Body of pancreas (tissue), 4 donors: ENCODE measurements around the gene EHD3. TPM values are rescaled to one million over a fixed set of nuclear protein-coding genes. Genes with fewer than 3 reads are reported as not detected.

Experiments used
- ATAC-seq: fragments of 150-250 bp; one replicate; pipeline ENCODE4 v1.9.1; 2016
- DNase-seq, 4 donors: peaks; one replicate each; pipeline ENCODE4 v3.0.0-alpha.2; 2019
- H3K27ac ChIP-seq, 4 donors: fragments of 200-600 bp; sonication (generic); 1 replicate in 3 of 4; 2 replicates in 1 of 4; pipeline versions ENCODE4 v1.5.1 to v1.6.1; 2016 to 2019; ENCODE audit warnings: mild to moderate bottlenecking in 1 of 4, mixed read lengths in 1 of 4, moderate library complexity in 1 of 4
- H3K27me3 ChIP-seq, 2 donors: fragments of 200-600 bp; sonication (generic); one replicate each; pipeline ENCODE4 v1.6.0; 2016; ENCODE audit warnings: mild to moderate bottlenecking in 1 of 2
- H3K36me3 ChIP-seq, 2 donors: fragments of 200-600 bp; sonication (generic); replicated peaks in 1 of 2; 2 replicates each; pipeline ENCODE4 v1.5.1; 2016; ENCODE audit warnings: low read depth in 2 of 2; ENCODE audit not compliant: insufficient read depth in 1 of 2
- H3K4me1 ChIP-seq: fragments of 200-600 bp; sonication (generic); one replicate; pipeline ENCODE4 v1.6.0; 2016
- H3K4me3 ChIP-seq, 2 donors: fragments of 200-600 bp; sonication (generic); 1 replicate in 1 of 2; 2 replicates in 1 of 2; pipeline ENCODE4 v1.5.1; 2016 to 2019
- H3K9me3 ChIP-seq, 3 donors: fragments of 200-600 bp; sonication (generic); 1 replicate in 2 of 3; 2 replicates in 1 of 3; pipeline ENCODE4 v1.5.1; 2016
- CTCF ChIP-seq, 7 experiments: fragments of 450-650 bp in 4 of 7; fragments of 200-600 bp in 3 of 7; sonication (generic) in 3 of 7; IDR thresholded peaks; one replicate each; pipeline ENCODE4 v1.5.1; 2016 to 2019; ENCODE audit warnings: antibody characterized with exemption in 7 of 7
- POLR2A ChIP-seq, 3 donors: fragments of 450-650 bp; IDR thresholded peaks; one replicate each; pipeline ENCODE4 v1.6.1; 2016; ENCODE audit warnings: antibody characterized with exemption in 3 of 3, mild to moderate bottlenecking in 2 of 3
- WGBS, 2 donors: methylation state at CpG; one replicate each; pipeline ENCODE4 v1.1.5; 2017; 5-methylcytosine and 5-hydroxymethylcytosine counted together
- intact Hi-C: fragments of 100-400 bp; cut with DNase I; formaldehyde crosslinking; loops from one replicate; pipeline ENCODE4 v1.15.1; 2023
- total RNA-seq, 2 donors: library from RNA; depleted of rRNA; stranded (reverse); fragments of >200 nt; gene quantifications; one replicate each; pipeline ENCODE4 v1.1.0, GENCODE V29; 2016

Gene EHD3
- total RNA-seq, 2 donors from 2014 or later, result 0.99 to 2.3 TPM

- Histone ChIP-seq H3K4me3 (no peak overlapping the region), H3K9me3 (no peaks in the 10 kb centered on the region), H3K4me1 (no peaks in the 10 kb centered on the region), H3K27me3 (no peaks in the 10 kb centered on the region), H3K36me3 (no peaks in the 10 kb centered on the region), H3K27ac (no peak overlapping the region)
- ATAC-seq (no peak), DNase-seq (no peak)
- intact Hi-C loops, result no loop called here
- TF ChIP-seq CTCF (IDR thresholded peaks at IDR 0.05) (no peak), POLR2A (IDR thresholded peaks at IDR 0.05) (no peak)
- 63 to 80% methylated on average over 1 of the region's 1 CpG for WGBS, 2 donors
These were observed 43.8 kb upstream of the EHD3 start for GRCh38 chr2:31190188-31190587.

- intact Hi-C loops, result no loop called here
- no peaks in the 10 kb centered on the region for H3K27me3 ChIP-seq
- H3K27ac ChIP-seq, result no peak overlapping the region
- ATAC-seq (no peak), DNase-seq (no peak)
- no peaks in the 10 kb centered on the region for H3K36me3 ChIP-seq
- TF ChIP-seq POLR2A (IDR thresholded peaks at IDR 0.05) (no peak), CTCF (IDR thresholded peaks at IDR 0.05) (no peak)
- H3K4me1 ChIP-seq, result no peaks in the 10 kb centered on the region
- 87 to 89% methylated on average over 10 to 11 of the region's 11 CpGs for WGBS, 2 donors
- no peaks in the 10 kb centered on the region for H3K9me3 ChIP-seq
- no peak overlapping the region for H3K4me3 ChIP-seq
These were observed 42.0 kb upstream of the EHD3 start for GRCh38 chr2:31191931-31192330.

- no peak for TF ChIP-seq CTCF (IDR thresholded peaks at IDR 0.05)
- TF ChIP-seq POLR2A (IDR thresholded peaks at IDR 0.05), result no peak
- DNase-seq (no peak), ATAC-seq (no peak)
- no peaks in the 10 kb centered on the region for H3K36me3 ChIP-seq
- no peaks in the 10 kb centered on the region for H3K9me3 ChIP-seq
- 81 to 100% methylated on average over 2 of the region's 2 CpGs for WGBS, 2 donors
- H3K4me3 ChIP-seq, result no peak overlapping the region
- H3K27me3 ChIP-seq, result no peaks in the 10 kb centered on the region
- H3K4me1 ChIP-seq, result no peaks in the 10 kb centered on the region
- intact Hi-C loops, result no loop called here
- H3K27ac ChIP-seq, result no peak overlapping the region
These were observed 41.6 kb upstream of the EHD3 start for GRCh38 chr2:31192396-31192795.

GRCh38 chr2:31192851-31193392 is 41.0 kb upstream of the EHD3 start:
- TF ChIP-seq POLR2A (IDR thresholded peaks at IDR 0.05) (no peak), CTCF (IDR thresholded peaks at IDR 0.05) (no peak)
- DNase-seq (no peak), ATAC-seq (no peak)
- intact Hi-C loops, result no loop called here
- no peaks in the 10 kb centered on the region for H3K36me3 ChIP-seq
- 80% methylated on average over 10 to 12 of the region's 12 CpGs for WGBS, 2 donors
- H3K9me3 ChIP-seq, result no peaks in the 10 kb centered on the region
- no peaks in the 10 kb centered on the region for H3K27me3 ChIP-seq
- no peak overlapping the region for H3K27ac ChIP-seq
- no peaks in the 10 kb centered on the region for H3K4me1 ChIP-seq
- no peak overlapping the region for H3K4me3 ChIP-seq

- 92 to 94% methylated on average over 4 of the region's 4 CpGs for WGBS, 2 donors
- no peak for ATAC-seq
- H3K27ac ChIP-seq, result no peak overlapping the region
- H3K4me1 ChIP-seq, result no peaks in the 10 kb centered on the region
- no peak for DNase-seq
- no peak for TF ChIP-seq POLR2A (IDR thresholded peaks at IDR 0.05)
- no peak for TF ChIP-seq CTCF (IDR thresholded peaks at IDR 0.05)
- H3K4me3 ChIP-seq, result no peak overlapping the region
- H3K9me3 ChIP-seq, result no peaks in the 10 kb centered on the region
- no peaks in the 10 kb centered on the region for H3K36me3 ChIP-seq
- intact Hi-C loops, result no loop called here
- H3K27me3 ChIP-seq, result no peaks in the 10 kb centered on the region
These were observed 40.1 kb upstream of the EHD3 start for GRCh38 chr2:31193806-31194205.
